GM19099 (cell line): ENCODE data around the gene MKRN2.

Source experiments
- POLR2A ChIP-seq: IDR thresholded peaks from 3 replicates; pipeline ENCODE4 v1.6.1; 2011; ENCODE audit warnings: low read depth; ENCODE audit not compliant: insufficient read length; ENCODE audit errors: extremely low read depth

The MKRN2 gene

GRCh38 chr3:12574661-12575060, 17.8 kb downstream of the MKRN2 start:
- no peak for TF ChIP-seq POLR2A

- no peak for TF ChIP-seq POLR2A
Measured at GRCh38 chr3:12577379-12577778, 20.5 kb downstream of the MKRN2 start.

- no peak for TF ChIP-seq POLR2A
Measured at GRCh38 chr3:12578742-12579141, 21.9 kb downstream of the MKRN2 start.

DNA sequence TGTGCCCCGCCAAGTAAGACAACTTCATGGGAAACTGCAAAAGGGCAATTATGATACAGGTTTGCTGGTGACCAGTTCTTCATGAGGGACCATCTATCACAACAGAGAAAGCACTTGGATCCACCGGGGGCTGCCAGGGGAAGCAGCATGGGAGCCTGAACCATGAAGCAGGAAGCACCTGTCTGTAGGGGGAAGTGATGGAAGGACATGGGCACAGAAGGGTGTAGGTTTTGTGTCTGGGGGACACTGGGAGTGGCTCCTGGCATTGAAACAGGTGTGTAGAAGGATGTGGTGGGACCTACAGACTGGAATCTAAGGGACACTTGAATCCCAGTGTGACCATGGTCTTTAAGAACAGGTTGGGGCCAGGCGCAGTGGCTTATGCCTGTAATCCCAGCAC, 22.6 kb downstream of the MKRN2 start:
- no peak for TF ChIP-seq POLR2A

DNA sequence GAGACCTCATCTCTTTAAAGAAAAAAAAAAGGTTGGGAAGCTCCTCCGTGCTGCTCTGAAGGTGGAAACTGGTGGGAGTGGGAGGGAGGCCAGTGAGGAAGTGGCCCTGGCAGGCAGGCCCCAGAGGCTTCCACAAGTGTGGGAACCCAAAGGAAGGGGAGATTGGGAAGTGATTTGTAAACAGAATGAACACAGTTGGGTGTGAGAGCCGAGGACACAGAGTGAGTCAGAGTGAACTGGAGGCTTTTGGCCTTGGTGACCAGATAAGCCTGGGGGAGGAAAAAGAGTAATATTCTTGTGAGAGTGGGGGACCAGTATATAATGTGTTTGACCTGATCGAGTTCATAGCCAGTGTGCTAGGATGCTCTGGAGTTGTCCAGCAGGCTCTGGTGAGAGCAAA, 23.0 kb downstream of the MKRN2 start:
- TF ChIP-seq POLR2A = no peak

GRCh38 chr3:12582730-12583129, 25.8 kb downstream of the MKRN2 start:
- no peak for TF ChIP-seq POLR2A

DNA sequence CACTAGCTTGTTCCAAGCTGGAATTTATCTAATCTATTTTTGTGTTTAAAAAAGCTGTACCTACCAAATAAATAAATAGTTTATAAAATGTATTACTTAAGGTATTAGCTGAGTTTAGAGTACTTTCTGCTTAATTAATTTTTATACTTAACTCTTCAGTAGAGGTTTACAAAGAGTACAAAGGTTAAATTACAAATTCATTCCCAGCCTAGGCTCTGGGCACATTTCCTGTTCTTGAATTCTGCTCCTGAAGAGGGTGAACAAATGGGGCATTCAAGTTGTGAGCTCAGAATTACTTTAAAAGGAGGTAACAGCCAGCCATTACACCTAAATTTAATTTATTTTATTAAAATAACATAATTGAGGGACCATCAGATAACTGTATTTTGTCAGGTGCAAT, 26.4 kb downstream of the MKRN2 start:
- TF ChIP-seq POLR2A = no peak

- TF ChIP-seq POLR2A = no peak
Measured at GRCh38 chr3:12584083-12584482, 27.2 kb downstream of the MKRN2 start.

- no peak for TF ChIP-seq POLR2A
Measured at GRCh38 chr3:12585181-12585580, 28.3 kb downstream of the MKRN2 start.

- TF ChIP-seq POLR2A = no peak
Measured at GRCh38 chr3:12585970-12586369, 29.1 kb downstream of the MKRN2 start.

DNA sequence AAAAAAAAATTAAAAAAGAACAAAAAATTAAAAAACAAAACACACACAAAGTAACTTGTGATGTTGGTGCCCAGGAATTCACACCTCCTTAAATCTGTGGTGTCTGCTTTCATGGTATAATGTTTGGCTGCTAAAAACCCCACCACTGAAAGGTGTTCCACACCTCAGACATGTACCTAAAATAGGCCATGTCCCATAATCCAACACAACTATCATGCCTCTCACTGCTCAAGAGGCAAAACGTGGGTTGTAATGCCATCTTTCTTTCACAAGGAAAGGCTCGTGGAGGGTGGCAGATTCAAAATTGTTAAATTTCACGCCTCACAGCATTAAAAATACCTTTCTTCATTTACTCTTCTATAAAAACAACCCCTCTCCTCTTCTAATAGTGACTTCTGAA, 29.5 kb downstream of the MKRN2 start:
- TF ChIP-seq POLR2A = no peak

DNA sequence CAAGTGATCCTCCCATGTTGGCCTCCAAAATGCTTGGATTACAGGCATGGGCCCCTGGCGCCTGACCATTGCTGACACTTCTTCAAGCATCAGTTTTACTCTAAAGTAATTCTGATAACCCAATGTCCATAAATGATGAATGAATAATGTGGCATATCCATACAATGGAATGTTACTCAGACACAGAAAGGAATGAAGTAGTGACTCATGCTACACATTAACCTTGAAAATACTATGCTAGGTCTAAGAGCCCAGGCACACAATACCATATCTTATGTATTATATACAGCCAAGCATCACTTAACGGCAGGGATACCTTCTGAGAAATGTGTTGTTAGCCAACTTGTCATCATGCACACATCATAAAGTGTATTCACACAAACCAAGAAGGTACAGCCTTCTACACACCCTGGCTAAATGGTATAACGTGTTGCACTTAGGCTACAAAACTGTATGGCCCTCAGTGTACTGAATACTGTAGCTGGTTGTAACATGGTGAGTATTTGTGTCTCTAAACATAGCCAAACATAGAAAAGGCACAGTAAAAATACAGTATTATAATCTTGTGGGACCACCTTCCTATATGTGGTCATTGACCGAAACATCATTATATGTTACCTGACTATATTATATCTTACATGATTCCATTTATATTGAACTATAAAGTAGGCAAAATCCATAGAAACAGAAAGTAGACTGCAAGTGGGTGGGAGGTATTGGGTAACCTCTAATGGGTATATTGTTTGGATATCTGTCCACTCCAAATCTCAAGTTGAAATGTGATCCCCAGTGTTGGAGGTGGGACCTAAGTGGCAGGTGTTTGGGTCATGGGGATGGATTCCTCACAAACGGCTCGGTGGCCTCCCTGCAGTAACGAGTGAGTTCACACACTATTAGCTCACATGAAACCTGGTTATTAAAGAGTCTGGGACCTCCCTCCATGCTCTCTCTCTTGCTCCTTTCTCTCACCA, 31.4 kb downstream of the MKRN2 start:
- no peak for TF ChIP-seq POLR2A

- no peak for TF ChIP-seq POLR2A
Measured at GRCh38 chr3:12590096-12590495, 33.2 kb downstream of the MKRN2 start.

- TF ChIP-seq POLR2A = no peak
Measured at GRCh38 chr3:12591456-12591855, 34.6 kb downstream of the MKRN2 start.

DNA sequence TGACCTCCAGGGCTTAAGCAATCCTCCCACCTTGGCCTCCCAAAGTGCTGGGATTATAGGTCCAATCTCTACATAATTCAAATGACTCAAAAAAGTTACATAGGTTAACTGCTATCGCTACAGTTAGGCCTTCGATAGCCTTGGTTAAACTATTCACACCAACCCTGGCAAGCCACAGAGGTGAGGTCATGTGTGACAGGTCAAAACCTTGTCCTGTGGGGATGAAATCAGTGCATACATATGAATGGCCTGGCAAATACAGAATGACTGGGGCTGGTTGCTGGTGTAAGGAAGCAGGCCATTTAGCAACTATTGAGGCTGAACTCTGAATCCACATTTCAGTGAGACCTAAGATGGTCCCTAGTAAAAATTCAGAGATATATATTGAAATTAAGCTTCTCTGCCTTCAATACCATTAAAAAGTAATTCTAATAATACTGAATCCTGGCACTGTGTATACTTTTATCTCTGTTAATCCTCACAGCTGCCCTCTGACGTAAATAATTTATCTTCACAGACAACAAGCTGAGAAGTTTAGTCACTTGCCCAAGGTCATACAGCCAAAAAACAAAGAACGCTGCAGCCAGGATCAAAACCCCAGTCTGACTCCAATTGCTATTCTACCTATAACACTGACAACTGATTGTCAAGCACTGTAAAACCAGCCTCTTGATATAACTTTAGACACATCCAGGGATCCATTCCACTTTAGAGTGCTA, 35.3 kb downstream of the MKRN2 start:
- TF ChIP-seq POLR2A = no peak

DNA sequence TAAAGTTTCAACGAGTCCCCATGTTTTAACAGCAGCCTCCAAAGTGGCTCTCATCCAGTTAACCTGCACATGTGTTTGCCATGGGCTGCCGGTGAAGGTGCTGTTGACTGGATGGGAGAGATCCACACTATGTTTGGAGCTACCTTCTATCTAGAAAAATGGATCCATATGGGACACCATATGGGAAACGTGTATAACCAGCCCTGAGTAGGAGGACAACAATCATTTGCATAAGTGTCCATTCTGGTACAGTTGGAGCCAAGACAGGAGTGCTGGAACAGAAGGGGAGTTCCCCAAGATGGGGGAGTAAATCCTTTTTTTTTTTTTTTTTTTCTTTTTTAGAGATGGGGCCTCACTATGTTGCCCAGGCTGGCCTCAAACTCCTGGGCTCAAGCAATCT, 36.6 kb downstream of the MKRN2 start:
- no peak for TF ChIP-seq POLR2A

- TF ChIP-seq POLR2A = no peak
Measured at GRCh38 chr3:12598890-12599289, 42.0 kb downstream of the MKRN2 start.

GRCh38 chr3:12601072-12601471, 44.2 kb downstream of the MKRN2 start:
- no peak for TF ChIP-seq POLR2A
